SU-DHL-6 (cell line): ENCODE results near the gene WDFY1.

Experiments used
- H2AFZ ChIP-seq: fragments of 200-600 bp; sonication (generic); 2 replicates; pipeline ENCODE4 v1.6.1; 2014; ENCODE audit warnings: low read depth, mild to moderate bottlenecking, moderate library complexity, mixed read lengths, antibody characterized with exemption, low read length; ENCODE audit not compliant: severe bottlenecking
- H3F3A ChIP-seq: fragments of 200-600 bp; shearing (Covaris generic); 2 replicates; pipeline ENCODE4 v1.6.0; 2016; ENCODE audit warnings: antibody characterized with exemption, mild to moderate bottlenecking; ENCODE audit not compliant: insufficient read depth
- H3K27ac ChIP-seq: fragments of 200-600 bp; sonication (generic); 2 replicates; pipeline ENCODE4 v1.5.1; 2016; ENCODE audit warnings: low read depth, mild to moderate bottlenecking, low read length, moderate library complexity, mixed read lengths
- H3K27me3 ChIP-seq: fragments of 200-600 bp; sonication (generic), shearing (Covaris generic); 2 replicates; pipeline ENCODE4 v1.6.0; 2014; ENCODE audit warnings: mild to moderate bottlenecking, low read length
- H3K36me3 ChIP-seq: fragments of 200-600 bp; sonication (generic); 2 replicates; pipeline ENCODE4 v1.6.1; 2014; ENCODE audit warnings: mild to moderate bottlenecking, low read length, mixed read lengths
- H3K4me2 ChIP-seq: fragments of 300-600, 200-600 bp; shearing (Covaris generic), sonication (generic); 2 replicates; pipeline ENCODE4 v1.6.0; 2014; ENCODE audit warnings: low read length, low read depth, mild to moderate bottlenecking; ENCODE audit not compliant: poor library complexity, severe bottlenecking
- H3K4me3 ChIP-seq: fragments of 200-600 bp; sonication (generic); 2 replicates; pipeline ENCODE4 v1.5.1; 2014; ENCODE audit warnings: antibody characterized with exemption, low read length, mild to moderate bottlenecking, mixed read lengths; ENCODE audit not compliant: insufficient read depth, poor library complexity, severe bottlenecking
- H3K79me2 ChIP-seq: fragments of 200-600 bp; sonication (generic); 2 replicates; pipeline ENCODE4 v1.6.1; 2014; ENCODE audit warnings: mild to moderate bottlenecking, low read length, moderate library complexity; ENCODE audit not compliant: insufficient read depth
- H3K9ac ChIP-seq: fragments of 200-600 bp; sonication (generic); 2 replicates; pipeline ENCODE4 v1.7.0; 2014; ENCODE audit warnings: mild to moderate bottlenecking, low read length
- H3K9me2 ChIP-seq: fragments of 200-600 bp; sonication (generic); replicated peaks from 2 replicates; pipeline ENCODE4 v1.6.1; 2014; ENCODE audit warnings: low read length; ENCODE audit not compliant: insufficient read depth
- H3K9me3 ChIP-seq: fragments of 200-600 bp; sonication (generic); 2 replicates; pipeline ENCODE4 v1.6.1; 2014; ENCODE audit warnings: low read length, mixed read lengths; ENCODE audit not compliant: insufficient read depth
- H4K20me1 ChIP-seq: fragments of 200-600 bp; sonication (generic); 2 replicates; pipeline ENCODE4 v1.6.1; 2014; ENCODE audit warnings: low read depth, mild to moderate bottlenecking, antibody characterized with exemption, low read length, moderate library complexity, mixed read lengths
- CTCF ChIP-seq: fragments of 200-600 bp; sonication (generic); IDR thresholded peaks from one replicate; pipeline ENCODE4 v1.5.1; 2017; ENCODE audit warnings: antibody characterized with exemption, mild to moderate bottlenecking, low read length, moderate library complexity; ENCODE audit not compliant: insufficient read depth, poor library complexity, severe bottlenecking
- EZH2phosphoT487 ChIP-seq: fragments of 200-600 bp; sonication (generic), shearing (Covaris generic); conservative IDR thresholded peaks from 2 replicates; pipeline ENCODE4 v1.6.1; 2018; ENCODE audit warnings: mild to moderate bottlenecking, antibody characterized with exemption, low read length, moderate library complexity, mixed read lengths

WDFY1 gene

DNA sequence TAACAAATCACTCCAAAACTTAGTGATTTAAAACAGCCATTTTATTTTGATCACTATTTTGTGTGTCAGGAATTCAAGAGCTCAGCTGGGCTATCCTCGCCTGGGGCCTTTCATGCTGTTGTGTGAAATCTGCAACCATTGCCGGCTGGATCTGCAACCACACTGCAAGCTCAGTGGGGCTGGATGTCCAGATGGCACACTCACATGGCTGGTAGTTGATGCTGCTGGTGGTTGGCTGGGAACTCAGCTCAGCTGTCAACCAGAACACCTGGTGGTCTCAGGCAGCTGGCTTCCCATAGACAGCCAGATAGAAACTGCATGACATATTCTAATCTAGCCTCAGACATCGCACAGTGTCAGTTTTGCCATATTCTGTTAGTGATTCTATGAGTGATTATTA lies 77.1 kb downstream of the WDFY1 start:
- TF ChIP-seq CTCF (no peak), EZH2phosphoT487 (no peak)
- no peaks in the 10 kb centered on the region for H3F3A ChIP-seq
- no peaks in the 10 kb centered on the region for H3K9me2 ChIP-seq
- no peak overlapping the region for H3K4me2 ChIP-seq
- no peaks in the 10 kb centered on the region for H3K36me3 ChIP-seq
- no peak overlapping the region for H3K9ac ChIP-seq
- no peak overlapping the region for H3K27ac ChIP-seq
- H4K20me1 ChIP-seq = no peaks in the 10 kb centered on the region
- no peaks in the 10 kb centered on the region for H3K79me2 ChIP-seq
- no peak overlapping the region for H2AFZ ChIP-seq
- H3K9me3 ChIP-seq = no peaks in the 10 kb centered on the region
- no peak overlapping the region for H3K4me3 ChIP-seq
- no peaks in the 10 kb centered on the region for H3K27me3 ChIP-seq

GRCh38 chr2:223865907-223866508 lies 79.1 kb downstream of the WDFY1 start:
- Histone ChIP-seq H3K27ac (no peak overlapping the region), H3K9me2 (no peaks in the 10 kb centered on the region), H3K9me3 (no peaks in the 10 kb centered on the region), H3K9ac (no peak overlapping the region), H4K20me1 (no peaks in the 10 kb centered on the region), H3K4me3 (no peak overlapping the region), H3K27me3 (no peaks in the 10 kb centered on the region), H2AFZ (no peak overlapping the region), H3K36me3 (no peaks in the 10 kb centered on the region), H3F3A (no peaks in the 10 kb centered on the region), H3K79me2 (no peaks in the 10 kb centered on the region), H3K4me2 (no peak overlapping the region)
- TF ChIP-seq CTCF (no peak), EZH2phosphoT487 (no peak)

DNA sequence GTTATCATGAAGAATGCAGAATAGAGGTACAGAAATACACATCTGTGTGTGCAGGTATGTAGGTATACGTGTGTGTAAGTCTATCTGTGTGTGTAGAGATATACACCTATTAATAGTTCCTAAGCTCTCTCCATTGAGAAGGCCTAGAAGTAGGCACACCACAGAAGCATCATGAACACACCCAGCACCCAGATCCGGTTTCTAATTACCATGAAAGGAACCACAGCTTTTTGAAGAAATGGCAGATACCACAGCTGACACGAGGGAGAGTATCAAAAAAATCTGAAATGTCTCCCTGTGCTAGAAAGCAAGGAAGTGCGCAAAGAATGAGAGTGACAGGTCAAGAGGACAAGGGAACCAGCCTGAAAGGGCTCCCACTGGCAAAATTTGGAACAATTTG lies 80.0 kb downstream of the WDFY1 start:
- Histone ChIP-seq H3K27ac (no peak overlapping the region), H4K20me1 (no peaks in the 10 kb centered on the region), H2AFZ (no peak overlapping the region), H3K79me2 (no peaks in the 10 kb centered on the region), H3K9ac (no peak overlapping the region), H3K4me3 (no peak overlapping the region), H3K9me2 (no peaks in the 10 kb centered on the region), H3F3A (no peaks in the 10 kb centered on the region), H3K36me3 (no peaks in the 10 kb centered on the region), H3K4me2 (no peak overlapping the region), H3K27me3 (no peaks in the 10 kb centered on the region), H3K9me3 (no peaks in the 10 kb centered on the region)
- TF ChIP-seq CTCF (no peak), EZH2phosphoT487 (no peak)
